Measurements from ENCODE around the gene NGEF.

Gene NGEF

DNA sequence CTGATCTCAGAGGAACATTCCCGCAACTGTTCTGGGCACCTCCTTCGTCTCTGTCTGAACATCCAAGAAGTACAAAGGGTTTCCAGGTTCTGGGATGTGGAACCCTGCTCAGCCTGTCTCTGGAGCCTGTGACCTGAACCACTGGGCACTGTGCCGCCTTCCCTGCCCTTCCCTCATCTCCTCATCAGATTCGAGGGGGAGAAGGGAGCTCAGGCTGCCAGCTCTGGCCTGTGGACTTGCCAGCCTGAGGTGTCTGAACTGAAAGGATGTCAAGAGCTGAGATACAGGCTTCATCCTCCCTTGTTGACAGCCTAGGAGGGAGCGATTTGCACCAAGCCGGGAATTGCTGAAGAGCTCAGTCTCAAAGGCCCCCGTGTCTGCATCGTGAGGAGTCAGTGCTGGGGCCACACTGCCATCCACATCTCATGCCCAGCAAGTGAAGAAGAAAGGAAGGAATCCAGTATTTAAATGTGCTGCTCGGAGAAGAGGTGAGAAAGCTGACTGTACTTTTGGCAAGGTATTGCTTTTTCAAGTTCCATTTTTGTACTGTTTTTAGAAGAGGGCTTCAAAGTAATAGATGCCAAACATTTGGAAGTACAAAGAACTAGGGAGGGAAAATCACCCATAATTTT, 32.0 kb upstream of the NGEF start:
- no peak for DNase-seq

DNA sequence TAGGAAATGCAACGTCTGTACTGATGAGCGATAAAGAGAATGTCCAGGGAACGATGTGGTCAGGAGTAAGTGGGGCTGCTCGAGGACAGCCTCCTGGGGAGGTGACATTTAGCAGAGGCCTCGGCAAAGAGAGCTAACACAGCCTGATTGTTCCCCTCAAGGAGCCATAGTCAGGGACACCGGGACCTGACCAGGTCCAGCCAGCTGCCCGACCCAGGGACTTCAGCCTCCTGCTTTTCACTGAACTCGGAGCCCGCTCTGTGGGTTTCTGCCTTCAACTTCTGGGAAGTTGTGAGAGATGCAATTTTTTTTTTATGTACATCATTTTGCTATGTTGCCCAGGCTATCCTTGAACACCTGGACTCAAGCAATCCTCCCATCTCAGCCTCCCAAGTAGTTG, 29.5 kb upstream of the NGEF start:
- DNase-seq = no peak

DNA sequence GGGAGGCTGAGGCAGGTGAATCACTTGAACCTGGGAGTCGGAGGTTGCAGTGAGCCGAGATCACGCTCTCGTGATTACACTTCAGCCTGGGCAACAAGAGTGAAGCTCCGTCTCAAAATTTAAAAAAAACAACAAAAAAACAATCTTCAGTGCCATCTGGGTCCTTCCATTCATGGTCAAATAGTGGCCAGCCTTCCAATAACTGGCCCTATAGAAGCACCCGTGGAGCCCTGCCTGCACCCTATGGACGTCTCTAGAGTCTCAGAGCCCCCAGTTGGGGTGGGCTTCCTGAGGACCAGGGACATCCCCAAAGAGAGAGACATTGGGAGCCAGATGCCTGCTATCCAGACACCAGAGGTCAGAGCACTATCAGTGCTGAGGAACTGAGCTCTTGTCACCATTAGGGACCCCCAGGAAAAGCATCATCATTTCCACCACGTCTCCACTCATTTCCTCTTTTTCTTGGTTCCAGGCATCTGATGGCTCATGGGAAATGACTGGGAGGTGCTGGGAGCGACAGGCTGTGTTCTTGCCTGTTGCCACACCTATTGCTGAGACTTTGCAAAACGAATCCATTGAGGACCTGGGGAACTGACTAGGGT, 28.8 kb upstream of the NGEF start:
- DNase-seq = no peak

DNA sequence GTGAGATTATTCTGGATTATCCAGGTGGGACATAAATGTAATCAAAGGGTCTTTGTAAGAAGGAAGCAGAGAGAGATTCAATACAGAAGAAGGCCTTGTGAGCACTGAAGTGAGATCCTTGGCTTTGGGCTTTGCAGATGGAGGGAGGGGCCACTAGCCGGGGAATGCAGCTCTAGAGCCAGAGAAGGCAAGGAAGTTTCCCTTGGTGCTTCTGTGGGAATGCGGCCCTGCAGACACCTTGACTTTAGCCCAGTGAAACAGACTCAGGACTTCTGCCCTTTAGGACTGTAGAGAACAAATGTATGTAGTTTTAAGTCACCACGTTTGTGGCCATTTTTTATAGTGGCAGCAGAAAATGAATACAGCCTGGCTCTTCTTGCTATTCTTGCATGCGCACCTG, 27.5 kb upstream of the NGEF start:
- no peak for DNase-seq

DNA sequence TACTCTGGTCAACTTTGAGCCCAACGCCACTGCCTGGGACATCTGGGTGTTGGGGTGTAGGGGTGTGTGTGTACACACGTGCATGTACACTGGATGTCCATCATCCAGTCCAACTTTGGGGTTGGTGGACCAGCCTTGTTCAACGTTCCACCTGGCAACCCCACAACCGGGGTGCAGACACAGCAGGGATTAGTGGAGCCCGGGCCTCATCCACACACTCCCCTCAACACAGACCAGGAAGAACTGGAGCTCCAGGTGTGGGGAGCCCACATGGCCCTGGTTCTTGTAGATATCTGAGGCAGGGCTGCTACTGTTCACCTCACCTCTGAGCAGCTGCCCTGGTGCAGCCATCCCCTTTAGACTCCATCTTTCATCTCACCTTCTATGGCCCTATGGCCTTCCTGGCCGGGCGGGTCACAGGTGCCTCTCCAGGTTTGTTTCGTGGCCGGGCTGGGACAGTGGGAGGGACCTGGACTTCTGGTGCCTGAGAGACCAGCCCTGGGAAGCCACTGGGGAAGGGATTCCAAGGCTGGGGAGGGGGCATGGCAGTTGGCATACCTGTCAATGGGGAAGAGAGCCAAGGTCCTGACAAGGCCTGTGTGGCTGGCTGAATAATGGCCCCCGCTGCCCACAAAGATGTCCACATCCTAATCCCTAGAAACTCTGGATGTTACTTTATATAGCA, 26.9 kb upstream of the NGEF start:
- no peak for DNase-seq

DNA sequence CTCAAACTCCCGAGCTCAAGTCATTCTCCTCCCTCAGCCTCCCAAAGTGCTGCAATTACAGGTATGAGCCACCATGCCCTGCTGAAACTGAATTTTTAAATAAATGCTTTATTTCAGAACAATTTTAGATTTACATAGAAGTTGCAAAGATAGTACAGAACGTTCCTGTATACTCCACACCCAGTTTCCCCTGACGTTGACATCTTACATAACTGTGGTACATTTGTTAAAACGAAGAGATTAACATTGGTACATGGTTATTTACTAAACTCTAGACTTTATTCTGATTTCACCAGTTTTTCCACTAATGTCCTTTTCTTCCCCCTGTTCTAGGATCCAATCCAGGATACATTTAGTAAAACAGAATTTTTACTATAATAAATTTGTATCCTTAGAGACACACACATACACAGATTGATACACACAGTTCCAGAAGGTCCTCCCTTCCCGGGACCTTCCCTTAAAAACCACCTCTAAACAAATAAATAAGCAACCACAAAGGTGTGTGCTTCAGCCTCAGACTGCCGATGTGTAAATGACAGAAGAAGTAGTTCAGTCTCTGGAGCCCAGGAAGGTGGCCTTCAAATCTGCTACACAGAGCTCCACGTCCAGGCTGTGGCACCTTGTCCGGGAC, 26.3 kb upstream of the NGEF start:
- DNase-seq = no peak

DNA sequence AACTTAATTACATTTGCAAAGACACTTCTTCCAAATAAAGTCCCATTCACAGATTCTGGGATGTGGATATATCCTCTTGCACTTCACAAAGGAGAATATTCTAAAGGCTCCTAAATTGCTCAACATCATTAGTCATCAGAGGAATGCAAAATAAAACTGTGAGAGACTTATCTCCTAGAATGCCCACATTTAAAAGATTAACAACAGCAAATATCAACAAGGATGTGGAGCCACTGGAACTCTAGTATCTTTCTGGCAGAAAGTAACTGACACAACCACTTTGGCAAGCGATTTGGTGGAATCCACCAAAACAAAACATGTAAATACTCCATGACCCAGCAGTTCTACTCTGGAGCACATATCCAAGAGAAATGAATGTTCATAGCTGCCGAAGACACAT, 24.0 kb upstream of the NGEF start:
- DNase-seq = no peak

DNA sequence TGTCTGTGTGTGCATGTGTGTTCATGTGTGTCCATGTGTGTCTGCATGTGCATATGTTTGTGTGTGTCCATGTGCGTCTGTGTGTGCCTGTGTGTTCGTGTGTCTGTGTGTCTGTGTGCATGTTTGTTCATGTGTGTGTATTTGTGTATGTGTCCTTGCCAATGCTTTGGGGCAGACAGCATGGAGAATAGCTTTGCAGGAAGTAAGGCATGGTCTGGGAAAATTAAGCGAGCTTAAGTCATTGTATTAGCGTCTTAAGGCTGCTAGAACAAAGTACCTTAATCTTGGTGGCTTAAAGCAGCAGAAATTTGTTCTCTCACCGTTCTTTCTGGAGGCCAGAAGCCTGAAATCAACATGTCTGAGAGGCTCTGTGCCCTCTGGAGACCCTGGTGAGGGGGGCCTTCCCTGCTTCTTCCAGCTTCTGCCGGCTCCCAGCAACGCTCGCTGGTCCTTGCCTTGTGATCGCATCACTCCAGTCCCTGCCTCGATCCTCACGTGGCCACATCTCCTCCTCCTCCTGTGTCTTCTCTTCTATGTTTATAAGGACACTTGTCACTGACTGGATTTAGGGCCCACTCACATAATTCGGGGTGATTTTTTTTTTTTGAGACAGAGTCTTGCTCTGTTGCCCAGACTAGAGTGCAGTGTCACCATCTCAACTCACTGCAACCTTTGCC, 23.2 kb upstream of the NGEF start:
- no peak for DNase-seq

DNA sequence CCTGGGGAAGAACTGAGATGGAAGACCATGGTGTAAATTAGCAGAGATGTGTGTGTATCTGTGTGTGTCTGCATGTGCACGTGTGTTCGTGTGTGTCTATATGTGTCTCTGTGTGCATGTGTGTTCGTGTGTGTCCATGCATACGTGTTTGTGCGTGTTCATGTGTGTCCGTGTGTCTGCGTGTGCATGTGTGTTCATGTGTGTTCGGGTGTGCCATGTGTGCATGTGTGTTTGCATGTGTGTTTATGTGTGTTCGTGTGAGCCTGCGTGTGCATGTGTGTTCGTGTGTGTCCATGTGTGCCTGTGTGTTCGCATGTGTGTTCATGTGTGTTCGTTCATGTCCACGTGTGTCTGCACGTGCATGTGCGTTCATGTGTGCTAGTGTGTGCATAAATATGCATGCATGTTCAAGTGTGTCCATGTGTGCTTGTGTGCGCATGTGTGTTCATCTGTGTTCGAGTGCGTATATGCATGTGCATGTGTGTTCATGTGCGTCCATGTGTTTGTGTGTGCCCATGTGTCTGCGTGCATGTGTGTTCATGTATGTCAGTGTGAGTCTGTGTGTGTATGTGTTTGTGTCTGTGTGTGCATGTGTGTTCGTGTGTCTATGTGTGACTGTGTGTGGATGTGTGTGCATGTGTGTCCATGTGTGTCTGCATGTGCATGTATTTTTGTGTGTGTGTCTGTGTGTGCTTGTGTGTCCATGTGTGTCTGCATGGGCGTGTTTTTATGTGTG, 22.5 kb upstream of the NGEF start:
- no peak for DNase-seq

DNA sequence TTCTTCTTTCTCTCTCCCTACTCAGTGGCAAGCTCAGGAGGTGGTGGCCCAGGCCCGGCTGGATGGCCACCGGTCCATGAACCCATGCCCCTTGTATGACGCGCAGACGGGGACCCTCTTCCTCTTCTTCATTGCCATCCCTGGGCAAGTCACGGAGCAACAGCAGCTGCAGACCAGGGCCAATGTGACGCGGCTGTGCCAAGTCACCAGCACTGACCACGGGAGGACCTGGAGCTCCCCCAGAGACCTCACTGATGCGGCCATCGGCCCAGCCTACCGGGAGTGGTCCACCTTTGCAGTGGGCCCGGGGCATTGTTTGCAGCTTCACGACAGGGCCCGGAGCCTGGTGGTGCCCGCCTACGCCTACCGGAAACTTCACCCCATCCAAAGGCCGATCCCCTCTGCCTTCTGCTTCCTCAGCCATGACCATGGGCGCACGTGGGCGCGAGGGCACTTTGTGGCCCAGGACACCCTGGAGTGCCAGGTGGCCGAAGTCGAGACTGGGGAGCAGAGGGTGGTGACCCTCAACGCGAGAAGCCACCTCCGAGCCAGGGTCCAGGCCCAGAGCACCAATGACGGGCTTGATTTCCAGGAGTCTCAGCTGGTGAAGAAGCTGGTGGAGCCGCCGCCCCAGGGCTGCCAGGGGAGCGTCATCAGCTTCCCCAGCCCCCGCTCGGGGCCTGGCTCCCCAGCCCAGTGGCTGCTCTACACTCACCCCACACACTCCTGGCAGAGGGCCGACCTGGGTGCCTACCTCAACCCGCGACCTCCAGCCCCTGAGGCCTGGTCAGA, 21.2 kb upstream of the NGEF start:
- DNase-seq = no peak

DNA sequence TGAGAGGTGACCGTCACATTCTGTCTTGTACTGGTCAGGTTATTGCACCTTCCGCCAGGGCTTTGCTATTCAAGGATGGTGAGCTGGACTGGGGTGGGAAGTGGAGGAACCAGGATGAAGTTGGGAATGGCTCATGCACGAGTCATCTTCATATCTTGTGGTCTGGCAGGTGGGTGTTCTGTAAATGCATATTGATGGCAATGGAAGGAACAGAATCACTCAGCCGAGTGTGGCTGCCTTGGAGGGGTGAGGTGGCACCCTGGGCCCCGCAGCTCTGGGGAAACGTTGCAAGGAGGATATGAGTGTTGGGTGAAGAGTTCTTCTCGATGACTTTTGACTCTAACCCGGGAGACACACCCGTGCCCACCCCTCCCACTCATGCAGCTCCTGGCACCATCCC, 20.6 kb upstream of the NGEF start:
- DNase-seq = no peak

DNA sequence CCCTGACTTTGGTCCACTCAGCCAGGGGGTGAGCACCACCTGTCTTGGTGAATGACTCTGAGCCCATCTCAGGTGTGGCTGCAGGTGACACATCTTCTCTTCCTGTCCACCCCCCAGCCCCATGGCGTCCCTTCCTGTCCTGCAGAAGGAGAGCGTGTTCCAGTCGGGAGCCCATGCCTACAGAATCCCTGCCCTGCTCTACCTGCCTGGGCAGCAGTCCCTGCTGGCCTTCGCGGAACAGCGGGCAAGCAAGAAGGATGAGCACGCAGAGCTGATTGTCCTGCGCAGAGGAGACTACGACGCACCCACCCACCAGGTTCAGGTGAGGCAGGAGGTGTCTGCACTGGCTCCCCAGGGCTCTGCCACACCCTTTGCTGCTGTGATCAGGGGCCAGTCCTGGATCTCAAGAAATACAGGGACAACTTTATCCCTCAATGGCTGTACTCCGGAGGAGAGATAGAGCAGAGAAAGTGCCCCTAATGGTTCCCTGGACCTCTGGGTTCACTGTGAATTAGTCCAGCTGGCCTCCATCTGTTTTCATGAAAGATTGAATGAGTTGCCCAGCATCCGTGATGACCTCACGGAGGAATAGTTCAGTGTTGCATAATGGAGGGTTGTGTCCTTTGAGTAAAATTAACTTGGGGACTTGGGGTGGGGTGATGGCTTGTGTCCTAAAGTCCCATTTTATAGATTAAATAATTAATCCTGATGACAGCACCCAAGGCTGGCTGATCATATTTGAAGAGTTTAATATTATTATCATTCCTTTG, 19.7 kb upstream of the NGEF start, which contains the start of gene NEU2:
Gene NEU2, plus strand, starts transcription at position 122 of the 770 bp plus-strand sequence. Its CDS starts 0 bp downstream, at position 122.
- DNase-seq = no peak

DNA sequence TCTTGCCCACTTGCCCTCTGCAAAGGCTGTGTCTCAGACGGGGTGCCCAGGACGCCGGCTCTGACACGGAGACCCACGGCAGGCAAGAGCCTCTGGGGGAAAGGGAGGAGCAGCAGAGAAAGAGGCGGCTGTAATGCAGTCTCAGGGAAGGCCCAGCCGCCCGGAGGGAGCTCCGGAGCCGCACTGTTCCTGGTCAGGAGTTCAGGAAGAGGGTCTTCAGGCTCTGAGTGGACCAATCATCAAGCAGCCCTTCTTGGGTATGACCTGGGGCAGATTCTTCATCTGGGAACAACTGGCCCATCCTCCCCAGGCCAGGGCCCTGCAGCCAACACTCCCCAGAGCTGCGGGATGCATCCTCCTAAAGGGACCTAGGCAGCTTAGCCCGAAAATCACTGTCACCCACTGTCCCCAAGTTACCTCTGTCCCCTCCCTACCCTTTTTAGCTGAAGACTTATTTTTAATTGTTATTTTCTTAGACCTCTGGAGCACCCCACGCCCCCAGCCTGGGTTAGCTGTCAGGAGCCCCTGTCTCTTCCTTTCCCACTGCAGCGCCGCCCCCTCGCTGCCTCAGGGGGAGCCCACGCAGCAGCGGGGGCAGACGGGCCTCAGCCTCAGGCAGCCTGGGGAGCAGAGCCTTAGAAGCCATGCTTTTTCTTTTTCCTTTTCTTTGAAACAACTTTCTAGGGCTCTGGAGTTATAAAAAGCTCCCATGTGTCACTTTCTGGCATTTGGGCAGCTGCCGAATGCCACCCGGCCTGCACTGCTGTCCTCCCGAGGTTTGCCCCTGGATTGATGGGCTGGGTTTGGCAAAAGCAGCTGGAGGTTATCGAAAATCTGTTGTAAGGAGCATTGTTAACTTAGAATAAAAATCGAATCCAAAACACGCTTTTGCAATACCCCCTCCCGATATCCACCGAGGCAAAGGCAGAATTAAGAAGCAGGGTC, 18.8 kb upstream of the NGEF start:
- DNase-seq = no peak

DNA sequence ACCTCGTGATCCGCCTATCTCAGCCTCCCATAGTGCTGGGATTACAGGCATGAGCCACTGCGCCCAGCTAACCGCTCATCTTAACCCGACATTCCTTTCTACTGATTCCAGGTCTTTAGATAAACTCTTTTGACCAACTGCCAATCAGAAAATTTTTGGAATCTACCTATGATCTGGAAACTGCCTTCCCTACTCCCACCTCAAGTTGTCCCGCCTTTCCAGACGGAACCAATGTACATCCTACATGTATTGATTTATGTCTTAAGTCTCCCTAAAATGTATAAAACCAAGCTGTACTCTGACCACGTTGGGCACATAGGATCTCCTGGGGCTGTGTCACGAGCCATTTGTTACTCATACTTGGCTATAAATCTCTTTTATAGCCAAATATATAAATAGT, 16.3 kb upstream of the NGEF start:
- DNase-seq = no peak

DNA sequence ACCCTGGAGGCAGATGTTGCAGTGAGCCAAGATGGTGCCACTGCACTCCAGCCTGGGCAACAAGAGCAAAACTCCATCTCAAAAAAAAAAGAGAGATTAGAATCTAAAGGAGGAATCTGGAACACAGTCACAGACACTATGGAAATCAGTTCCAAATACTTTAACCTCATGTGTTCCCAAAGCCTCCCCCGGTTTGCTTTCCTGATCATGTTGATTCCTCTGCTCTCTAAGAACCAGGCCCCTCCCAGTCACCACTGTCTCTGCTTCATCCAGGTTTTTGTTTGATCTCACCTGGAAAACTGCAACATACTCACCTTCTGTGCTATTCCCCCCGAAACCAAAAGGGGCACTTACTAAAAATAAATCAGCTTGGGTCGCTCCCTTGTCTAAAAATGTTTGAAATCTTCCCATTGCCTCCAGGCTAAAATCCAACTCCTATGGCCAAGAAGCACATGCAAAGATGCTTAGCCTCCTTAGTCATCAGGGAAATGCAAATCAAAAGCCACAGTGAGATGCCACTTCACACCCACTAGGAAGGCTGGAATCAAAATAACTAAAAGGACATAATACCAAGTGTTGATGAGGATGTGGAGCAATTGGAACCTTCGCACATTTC, 13.2 kb upstream of the NGEF start:
- DNase-seq = no peak

DNA sequence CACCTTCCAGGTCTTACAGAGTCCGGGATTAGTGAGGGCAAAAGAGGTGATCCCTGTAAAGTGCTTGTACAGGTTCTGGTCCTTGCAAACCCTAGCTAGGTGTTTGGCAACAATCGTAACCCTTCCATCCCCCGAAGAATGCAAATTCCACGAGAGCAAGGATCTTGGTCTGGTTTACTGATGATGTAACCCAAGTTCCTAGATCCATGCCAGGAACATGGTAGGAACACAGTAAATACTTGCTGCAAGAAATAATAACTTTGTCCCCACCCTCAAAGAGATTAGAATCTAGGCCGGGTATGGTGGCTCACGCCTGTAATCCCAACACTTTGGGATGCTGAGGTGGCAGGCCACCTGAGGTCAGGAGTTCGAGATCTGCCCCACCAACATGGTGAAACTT, 12.7 kb upstream of the NGEF start:
- no peak for DNase-seq

DNA sequence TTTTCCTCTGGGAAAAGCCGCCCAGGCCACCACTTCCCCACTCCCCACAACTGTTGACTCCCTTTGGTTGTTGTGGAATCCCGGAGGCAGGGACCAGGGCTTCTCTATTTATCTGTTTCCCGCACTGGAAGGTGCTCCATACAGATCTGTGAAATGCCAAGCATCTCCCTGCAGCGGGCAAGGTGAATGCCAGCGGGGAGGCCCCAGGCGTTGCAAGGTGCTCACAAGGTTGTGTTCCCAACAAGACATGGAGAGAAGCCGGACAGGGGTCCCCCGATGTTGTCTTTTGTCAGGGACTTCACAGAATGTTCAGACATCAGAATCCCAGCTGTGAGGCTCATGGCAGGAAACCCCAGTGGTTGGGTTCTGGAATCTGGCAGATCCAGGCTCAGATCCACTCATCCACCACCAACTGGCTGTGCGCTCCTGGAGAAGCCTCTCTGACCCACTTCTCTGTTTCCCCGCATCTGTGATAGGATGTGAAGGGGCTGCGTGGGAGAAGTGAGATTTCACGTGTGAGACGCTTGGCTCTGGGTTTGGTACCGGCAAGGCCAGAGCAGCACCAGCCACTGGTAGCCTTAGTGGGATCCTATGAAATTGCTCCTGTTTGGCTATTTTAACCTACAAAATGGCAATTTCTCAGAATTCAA, 10.8 kb upstream of the NGEF start:
- no peak for DNase-seq

DNA sequence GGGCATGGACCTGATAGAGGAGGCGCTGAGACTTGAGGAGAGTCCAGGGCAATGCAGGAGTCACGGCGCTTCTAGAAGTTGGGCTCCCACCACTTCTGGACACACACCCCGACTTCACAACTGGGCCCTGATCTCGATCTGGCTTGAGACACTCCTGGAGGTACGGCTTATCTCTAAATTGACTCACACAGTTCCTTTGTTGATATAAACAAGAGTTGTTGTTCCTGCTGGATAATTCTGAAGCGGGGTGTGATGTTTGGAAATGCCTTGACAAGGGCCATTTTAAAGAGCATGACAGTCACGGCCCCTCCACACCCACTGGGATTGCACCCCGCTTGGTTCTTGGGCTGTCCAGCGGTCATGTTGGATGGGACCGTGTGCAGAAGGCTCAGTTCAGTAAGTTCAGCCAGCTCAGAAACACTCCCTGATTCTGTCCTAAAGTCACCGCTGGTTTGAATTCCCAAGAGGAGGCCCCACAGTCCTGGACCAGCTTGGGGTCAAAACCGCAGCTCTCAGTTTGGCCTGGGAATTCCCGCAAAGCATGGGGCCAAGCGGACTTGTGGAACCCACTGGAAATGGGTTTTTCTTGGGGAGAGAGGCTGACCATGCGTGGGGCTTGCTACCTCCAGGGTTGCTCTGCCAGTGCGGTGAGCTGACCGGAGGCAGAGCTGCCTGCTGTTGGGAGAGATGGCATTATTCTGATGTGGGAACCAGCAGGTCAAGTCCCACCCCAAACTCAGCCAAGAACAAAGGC, 10.1 kb upstream of the NGEF start:
- no peak for DNase-seq
